Erythroblast (primary cell): ENCODE measurements around the gene SLTM.

Experiments
- GATA1 ChIP-seq: IDR thresholded peaks from 2 replicates; pipeline ENCODE4 v1.6.1; 2011; ENCODE audit warnings: low read depth, mild to moderate bottlenecking, control low read depth, low read length, moderate library complexity
- POLR2A ChIP-seq: IDR thresholded peaks from 2 replicates; pipeline ENCODE4 v1.6.1; 2011; ENCODE audit warnings: mild to moderate bottlenecking, low read length

DNA sequence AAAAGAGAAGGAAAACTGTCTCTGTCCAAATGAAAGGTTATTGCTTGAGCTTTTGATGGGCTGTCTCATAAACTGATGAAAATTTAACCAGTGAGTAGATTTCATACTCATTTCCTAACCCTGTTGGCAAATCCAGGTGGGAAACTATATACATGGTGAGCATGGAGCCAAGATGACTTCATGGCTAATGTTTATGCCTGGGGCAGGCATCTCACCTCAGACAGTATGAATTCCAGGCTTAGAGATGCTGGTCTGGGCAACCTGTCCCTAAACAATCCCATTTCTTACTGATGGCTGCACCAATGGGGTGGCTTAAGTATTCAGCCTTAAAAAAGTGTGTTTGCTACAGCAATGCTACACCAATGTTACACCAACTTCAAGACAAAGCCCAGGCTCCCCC is 58.1 kb downstream of the SLTM start:
- TF ChIP-seq POLR2A (no peak), GATA1 (no peak)
